Keratinocyte (primary cell): ENCODE results near the gene DNAH2.

Experiments used
- EZH2 ChIP-seq: IDR thresholded peaks from one replicate; pipeline ENCODE4 v1.6.1; 2012; ENCODE audit warnings: inconsistent platforms, mild to moderate bottlenecking, low read length, moderate library complexity
- TF ChIP-seq, protein P1 (sequence below), 3 experiments: IDR thresholded peaks in 1 of 3; conservative IDR thresholded peaks in 1 of 3; optimal IDR thresholded peaks in 1 of 3; 2 replicates in 2 of 3; 3 replicates in 1 of 3; pipeline versions ENCODE3 to v1.5.1; 2011; ENCODE audit warnings: low read length in 3 of 3, mild to moderate bottlenecking in 3 of 3, moderate library complexity in 2 of 3, control low read depth in 1 of 3, inconsistent platforms in 1 of 3; ENCODE audit not compliant: insufficient read depth in 2 of 3; ENCODE audit errors: extremely low read depth in 1 of 3

DNA sequence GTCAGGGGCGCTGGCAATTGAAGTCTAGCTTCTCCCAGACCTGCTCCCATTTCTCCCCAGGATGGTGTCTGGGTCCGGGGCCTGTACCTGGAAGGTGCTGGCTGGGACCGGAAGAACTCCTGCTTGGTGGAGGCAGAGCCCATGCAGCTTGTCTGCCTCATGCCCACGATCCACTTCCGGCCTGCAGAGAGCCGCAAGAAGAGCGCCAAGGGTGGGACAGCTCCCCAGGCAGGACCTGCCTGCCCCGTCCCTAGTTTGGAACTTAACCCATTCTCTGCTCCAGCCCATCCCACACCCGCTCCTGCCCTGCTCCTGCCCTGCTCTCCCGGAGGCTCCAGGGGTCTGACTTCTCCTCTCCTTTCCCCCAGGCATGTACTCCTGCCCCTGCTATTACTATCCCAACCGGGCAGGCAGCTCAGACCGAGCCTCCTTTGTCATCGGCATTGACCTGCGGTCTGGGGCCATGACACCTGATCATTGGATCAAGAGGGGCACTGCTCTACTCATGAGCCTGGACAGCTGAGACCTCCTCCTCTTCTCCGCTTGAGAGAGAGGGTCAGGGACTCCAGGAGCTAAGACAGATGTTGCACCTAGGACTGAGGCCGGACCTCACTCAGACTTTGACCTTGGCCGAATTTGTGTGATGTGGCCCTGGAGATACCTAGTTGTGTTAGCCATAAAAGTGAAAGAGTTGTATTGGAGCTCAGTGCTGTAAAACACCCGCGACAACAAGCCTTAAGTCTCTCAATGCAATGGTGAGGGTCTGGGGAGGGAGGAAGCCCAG lies 115.7 kb downstream of the DNAH2 start:
- TF ChIP-seq, protein P1, sequence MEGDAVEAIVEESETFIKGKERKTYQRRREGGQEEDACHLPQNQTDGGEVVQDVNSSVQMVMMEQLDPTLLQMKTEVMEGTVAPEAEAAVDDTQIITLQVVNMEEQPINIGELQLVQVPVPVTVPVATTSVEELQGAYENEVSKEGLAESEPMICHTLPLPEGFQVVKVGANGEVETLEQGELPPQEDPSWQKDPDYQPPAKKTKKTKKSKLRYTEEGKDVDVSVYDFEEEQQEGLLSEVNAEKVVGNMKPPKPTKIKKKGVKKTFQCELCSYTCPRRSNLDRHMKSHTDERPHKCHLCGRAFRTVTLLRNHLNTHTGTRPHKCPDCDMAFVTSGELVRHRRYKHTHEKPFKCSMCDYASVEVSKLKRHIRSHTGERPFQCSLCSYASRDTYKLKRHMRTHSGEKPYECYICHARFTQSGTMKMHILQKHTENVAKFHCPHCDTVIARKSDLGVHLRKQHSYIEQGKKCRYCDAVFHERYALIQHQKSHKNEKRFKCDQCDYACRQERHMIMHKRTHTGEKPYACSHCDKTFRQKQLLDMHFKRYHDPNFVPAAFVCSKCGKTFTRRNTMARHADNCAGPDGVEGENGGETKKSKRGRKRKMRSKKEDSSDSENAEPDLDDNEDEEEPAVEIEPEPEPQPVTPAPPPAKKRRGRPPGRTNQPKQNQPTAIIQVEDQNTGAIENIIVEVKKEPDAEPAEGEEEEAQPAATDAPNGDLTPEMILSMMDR (optimal IDR thresholded peaks at IDR 0.05 in 1 of 3, IDR thresholded peaks at IDR 0.05 in 1 of 3, conservative IDR thresholded peaks at IDR 0.05 in 1 of 3; ENCODE audit: extremely low read depth in 1 of 3, insufficient read depth in 2 of 3, low read length in 3 of 3) = no peak
- no peak for TF ChIP-seq EZH2
